GM23338 (cell line): ENCODE data around the gene HHATL. TPM values are rescaled to one million over a fixed set of nuclear protein-coding genes. Genes with fewer than 3 reads are reported as not detected.
A peak's percentile ranks its signal among the peaks of the same experiment; 100 is the strongest.

Experiments
- ATAC-seq: fragments of 200-7000 bp; cut with Tn5 transposase; 3 replicates; pipeline ENCODE4 v1.9.1; 2020
- DNase-seq: peaks from one replicate; pipeline ENCODE4 v3.0.0-alpha.2; 2015; ENCODE audit warnings: low spot score
- H2AFZ ChIP-seq: fragments of 200-600 bp; sonication (generic); 2 replicates; pipeline ENCODE4 v1.8.0; 2016; ENCODE audit warnings: antibody characterized with exemption, mild to moderate bottlenecking, moderate library complexity
- H3F3A ChIP-seq: fragments of 200-600 bp; sonication (generic); replicated peaks from 2 replicates; pipeline ENCODE4 v1.8.0; 2017; ENCODE audit warnings: antibody characterized with exemption, mixed run types, low read depth
- H3K27ac ChIP-seq: fragments of 200-600 bp; sonication (generic); 2 replicates; pipeline ENCODE4 v1.6.1; 2016; ENCODE audit warnings: low read depth
- H3K27me3 ChIP-seq: fragments of 200-600 bp; sonication (generic); 2 replicates; pipeline ENCODE4 v1.8.0; 2016; ENCODE audit warnings: mild to moderate bottlenecking, mixed run types, moderate library complexity; ENCODE audit not compliant: insufficient read depth
- H3K36me3 ChIP-seq: fragments of 200-600 bp; sonication (generic); 2 replicates; pipeline ENCODE4 v1.8.0; 2016; ENCODE audit warnings: mild to moderate bottlenecking; ENCODE audit not compliant: insufficient read depth
- H3K4me1 ChIP-seq: fragments of 200-600 bp; sonication (generic); 2 replicates; pipeline ENCODE4 v1.8.0; 2016; ENCODE audit warnings: mild to moderate bottlenecking, moderate library complexity; ENCODE audit not compliant: insufficient read depth
- H3K4me2 ChIP-seq: fragments of 200-600 bp; sonication (generic); 2 replicates; pipeline ENCODE4 v1.7.1; 2017; ENCODE audit warnings: mixed run types
- H3K4me3 ChIP-seq: fragments of 200-600 bp; sonication (generic); 2 replicates; pipeline ENCODE4 v1.6.1; 2016; ENCODE audit warnings: mixed run types
- H3K79me2 ChIP-seq: fragments of 200-600 bp; sonication (generic); replicated peaks from 2 replicates; pipeline ENCODE4 v1.8.0; 2017; ENCODE audit warnings: mild to moderate bottlenecking; ENCODE audit not compliant: insufficient read depth
- H3K9me2 ChIP-seq: fragments of 200-600 bp; sonication (generic); 2 replicates; pipeline ENCODE4 v1.8.0; 2017; ENCODE audit not compliant: insufficient read depth
- H4K20me1 ChIP-seq: fragments of 200-600 bp; sonication (generic); replicated peaks from 2 replicates; pipeline ENCODE4 v1.8.0; 2017; ENCODE audit warnings: mild to moderate bottlenecking; ENCODE audit not compliant: insufficient read depth
- H3K27ac Mint-ChIP-seq: 2 replicates; pipeline ENCODE4 v1.8.0; 2020; ENCODE audit warnings: inconsistent platforms, mild to moderate bottlenecking, moderate library complexity, mixed read lengths
- H3K27me3 Mint-ChIP-seq: 3 replicates; pipeline ENCODE4 v1.8.0; 2022; ENCODE audit warnings: low read depth, mild to moderate bottlenecking, moderate library complexity, mixed read lengths, inconsistent platforms; ENCODE audit not compliant: insufficient read depth, poor library complexity
- H3K36me3 Mint-ChIP-seq: 3 replicates; pipeline ENCODE4 v1.8.0; 2021; ENCODE audit warnings: low read depth, mild to moderate bottlenecking, inconsistent platforms, moderate library complexity, mixed read lengths
- H3K4me1 Mint-ChIP-seq: 3 replicates; pipeline ENCODE4 v1.8.0; 2020; ENCODE audit warnings: mild to moderate bottlenecking, inconsistent platforms, mixed read lengths
- H3K4me3 Mint-ChIP-seq: 3 replicates; pipeline ENCODE4 v1.8.0; 2021; ENCODE audit warnings: moderate library complexity, mild to moderate bottlenecking, inconsistent platforms, mixed read lengths
- H3K9me3 Mint-ChIP-seq: 3 replicates; pipeline ENCODE4 v1.8.0; 2020; ENCODE audit warnings: moderate library complexity, mild to moderate bottlenecking, inconsistent platforms, mixed read lengths
- CREB1 ChIP-seq: fragments of 250-450 bp; sonication (Bioruptor Pico); IDR thresholded peaks from 2 replicates; pipeline ENCODE4 v1.5.0; 2020; ENCODE audit warnings: low read depth, mild to moderate bottlenecking, moderate library complexity
- EZH2 ChIP-seq: fragments of 200-600 bp; sonication (generic); IDR thresholded peaks from one replicate; pipeline ENCODE4 v1.8.0; 2017; ENCODE audit warnings: antibody characterized with exemption, mild to moderate bottlenecking, low read depth; ENCODE audit not compliant: unreplicated experiment
- EZH2phosphoT487 ChIP-seq: fragments of 200-600 bp; sonication (generic); IDR thresholded peaks from one replicate; pipeline ENCODE4 v1.8.1; 2018; ENCODE audit warnings: antibody characterized with exemption; ENCODE audit not compliant: unreplicated experiment
- POLR2AphosphoS5 ChIP-seq: IDR thresholded peaks from 2 replicates; pipeline ENCODE4 v1.6.1; 2016; ENCODE audit warnings: antibody characterized with exemption, low read depth
- STAT1 ChIP-seq: IDR thresholded peaks from one replicate; pipeline ENCODE4 v1.6.1; 2016; ENCODE audit warnings: antibody characterized with exemption; ENCODE audit not compliant: unreplicated experiment
- ZNF114 ChIP-seq: fragments of 250-450 bp; sonication (Bioruptor Pico); IDR thresholded peaks from 2 replicates; pipeline ENCODE4 v1.5.0; 2020; ENCODE audit warnings: mild to moderate bottlenecking, moderate library complexity
- polyA plus RNA-seq: library from polyadenylated mRNA; unstranded; fragments of >200 nt; fragmentation: Nextera tagmentation; extraction: Ambion mirVana; gene quantifications from 2 replicates; pipeline ENCODE4 v1.2.1, GENCODE V29; 2016
- total RNA-seq: library from RNA; depleted of rRNA; stranded (reverse); fragments of >200 nt; shearing (Covaris generic); gene quantifications from 2 replicates; pipeline ENCODE4 v1.2.3, GENCODE V29; 2014
- TF ChIP-seq, protein P1 (sequence below): IDR thresholded peaks from one replicate; pipeline ENCODE4 v1.6.1; 2018; ENCODE audit warnings: antibody characterized with exemption; ENCODE audit not compliant: unreplicated experiment
- TF ChIP-seq, protein P2 (sequence below), 2 experiments: fragments of 200-600 bp in 1 of 2; sonication (generic) in 1 of 2; conservative IDR thresholded peaks; 2 replicates each; pipeline versions ENCODE4 v1.5.1 to v1.6.1; 2016 to 2017; ENCODE audit warnings: antibody characterized with exemption in 2 of 2, low read depth in 2 of 2, mild to moderate bottlenecking in 2 of 2, moderate library complexity in 1 of 2
- TF ChIP-seq, protein P3 (sequence below): fragments of 250-450 bp; sonication (Bioruptor Pico); IDR thresholded peaks from 2 replicates; pipeline ENCODE4 v1.5.0; 2020; ENCODE audit warnings: mild to moderate bottlenecking, moderate library complexity

Gene HHATL
- total and polyA plus RNA-seq, 2 experiments from 2014 or later: not detected

DNA sequence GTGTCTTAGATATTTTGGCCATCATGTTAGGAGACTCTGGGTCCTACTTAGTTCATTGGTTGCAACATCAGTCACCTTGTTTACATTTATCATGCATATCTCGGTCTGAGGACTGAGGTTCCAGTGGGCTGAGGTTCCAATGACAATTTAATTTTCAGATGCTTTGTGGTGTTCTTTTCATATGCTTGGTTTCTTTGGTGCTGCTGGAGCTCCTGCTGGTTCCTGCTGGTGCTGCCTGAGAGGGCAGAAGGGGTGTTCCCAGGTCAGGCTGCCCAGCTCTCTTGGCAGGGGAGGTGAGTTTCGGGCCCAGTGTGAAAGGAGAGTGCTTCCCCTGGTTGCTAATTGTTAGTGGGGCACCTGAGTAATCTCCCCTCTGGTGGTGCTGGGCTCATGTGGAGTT lies 24.2 kb downstream of the HHATL start:
- peaks cover 8% of the 10 kb centered on the region; the same call in 1 of the 3 replicates for H3K9me3 Mint-ChIP-seq
- Histone ChIP-seq H2AFZ (no peak overlapping the region), H3K27me3 (no peaks in the 10 kb centered on the region), H3K9me2 (no peaks in the 10 kb centered on the region), H3K4me3 (no peak overlapping the region), H3F3A (no peaks in the 10 kb centered on the region), H3K36me3 (no peaks in the 10 kb centered on the region), H3K79me2 (no peaks in the 10 kb centered on the region), H4K20me1 (no peaks in the 10 kb centered on the region), H3K4me2 (no peak overlapping the region), H3K4me1 (no peaks in the 10 kb centered on the region), H3K27ac (no peak overlapping the region)
- DNase-seq: no peak
- peak; percentile 71 for ATAC-seq
- peaks cover 2% of the 10 kb centered on the region; the same call in 2 of the 3 replicates for H3K4me1 Mint-ChIP-seq
- no peak overlapping the region for H3K27ac Mint-ChIP-seq
- H3K4me3 Mint-ChIP-seq: no peak overlapping the region
- H3K36me3 Mint-ChIP-seq: no peaks in the 10 kb centered on the region
- no peaks in the 10 kb centered on the region for H3K27me3 Mint-ChIP-seq
- no peak for TF ChIP-seq EZH2phosphoT487
- TF ChIP-seq, protein P1, sequence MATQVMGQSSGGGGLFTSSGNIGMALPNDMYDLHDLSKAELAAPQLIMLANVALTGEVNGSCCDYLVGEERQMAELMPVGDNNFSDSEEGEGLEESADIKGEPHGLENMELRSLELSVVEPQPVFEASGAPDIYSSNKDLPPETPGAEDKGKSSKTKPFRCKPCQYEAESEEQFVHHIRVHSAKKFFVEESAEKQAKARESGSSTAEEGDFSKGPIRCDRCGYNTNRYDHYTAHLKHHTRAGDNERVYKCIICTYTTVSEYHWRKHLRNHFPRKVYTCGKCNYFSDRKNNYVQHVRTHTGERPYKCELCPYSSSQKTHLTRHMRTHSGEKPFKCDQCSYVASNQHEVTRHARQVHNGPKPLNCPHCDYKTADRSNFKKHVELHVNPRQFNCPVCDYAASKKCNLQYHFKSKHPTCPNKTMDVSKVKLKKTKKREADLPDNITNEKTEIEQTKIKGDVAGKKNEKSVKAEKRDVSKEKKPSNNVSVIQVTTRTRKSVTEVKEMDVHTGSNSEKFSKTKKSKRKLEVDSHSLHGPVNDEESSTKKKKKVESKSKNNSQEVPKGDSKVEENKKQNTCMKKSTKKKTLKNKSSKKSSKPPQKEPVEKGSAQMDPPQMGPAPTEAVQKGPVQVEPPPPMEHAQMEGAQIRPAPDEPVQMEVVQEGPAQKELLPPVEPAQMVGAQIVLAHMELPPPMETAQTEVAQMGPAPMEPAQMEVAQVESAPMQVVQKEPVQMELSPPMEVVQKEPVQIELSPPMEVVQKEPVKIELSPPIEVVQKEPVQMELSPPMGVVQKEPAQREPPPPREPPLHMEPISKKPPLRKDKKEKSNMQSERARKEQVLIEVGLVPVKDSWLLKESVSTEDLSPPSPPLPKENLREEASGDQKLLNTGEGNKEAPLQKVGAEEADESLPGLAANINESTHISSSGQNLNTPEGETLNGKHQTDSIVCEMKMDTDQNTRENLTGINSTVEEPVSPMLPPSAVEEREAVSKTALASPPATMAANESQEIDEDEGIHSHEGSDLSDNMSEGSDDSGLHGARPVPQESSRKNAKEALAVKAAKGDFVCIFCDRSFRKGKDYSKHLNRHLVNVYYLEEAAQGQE: no peak
- no peak for TF ChIP-seq CREB1
- TF ChIP-seq POLR2AphosphoS5: no peak
- TF ChIP-seq, protein P2, sequence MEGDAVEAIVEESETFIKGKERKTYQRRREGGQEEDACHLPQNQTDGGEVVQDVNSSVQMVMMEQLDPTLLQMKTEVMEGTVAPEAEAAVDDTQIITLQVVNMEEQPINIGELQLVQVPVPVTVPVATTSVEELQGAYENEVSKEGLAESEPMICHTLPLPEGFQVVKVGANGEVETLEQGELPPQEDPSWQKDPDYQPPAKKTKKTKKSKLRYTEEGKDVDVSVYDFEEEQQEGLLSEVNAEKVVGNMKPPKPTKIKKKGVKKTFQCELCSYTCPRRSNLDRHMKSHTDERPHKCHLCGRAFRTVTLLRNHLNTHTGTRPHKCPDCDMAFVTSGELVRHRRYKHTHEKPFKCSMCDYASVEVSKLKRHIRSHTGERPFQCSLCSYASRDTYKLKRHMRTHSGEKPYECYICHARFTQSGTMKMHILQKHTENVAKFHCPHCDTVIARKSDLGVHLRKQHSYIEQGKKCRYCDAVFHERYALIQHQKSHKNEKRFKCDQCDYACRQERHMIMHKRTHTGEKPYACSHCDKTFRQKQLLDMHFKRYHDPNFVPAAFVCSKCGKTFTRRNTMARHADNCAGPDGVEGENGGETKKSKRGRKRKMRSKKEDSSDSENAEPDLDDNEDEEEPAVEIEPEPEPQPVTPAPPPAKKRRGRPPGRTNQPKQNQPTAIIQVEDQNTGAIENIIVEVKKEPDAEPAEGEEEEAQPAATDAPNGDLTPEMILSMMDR (conservative IDR thresholded peaks at IDR 0.05; ENCODE audit: low read depth in 2 of 2): no peak
- TF ChIP-seq ZNF114 (CRISPR knock-in tag): no peak
- TF ChIP-seq, protein P3, sequence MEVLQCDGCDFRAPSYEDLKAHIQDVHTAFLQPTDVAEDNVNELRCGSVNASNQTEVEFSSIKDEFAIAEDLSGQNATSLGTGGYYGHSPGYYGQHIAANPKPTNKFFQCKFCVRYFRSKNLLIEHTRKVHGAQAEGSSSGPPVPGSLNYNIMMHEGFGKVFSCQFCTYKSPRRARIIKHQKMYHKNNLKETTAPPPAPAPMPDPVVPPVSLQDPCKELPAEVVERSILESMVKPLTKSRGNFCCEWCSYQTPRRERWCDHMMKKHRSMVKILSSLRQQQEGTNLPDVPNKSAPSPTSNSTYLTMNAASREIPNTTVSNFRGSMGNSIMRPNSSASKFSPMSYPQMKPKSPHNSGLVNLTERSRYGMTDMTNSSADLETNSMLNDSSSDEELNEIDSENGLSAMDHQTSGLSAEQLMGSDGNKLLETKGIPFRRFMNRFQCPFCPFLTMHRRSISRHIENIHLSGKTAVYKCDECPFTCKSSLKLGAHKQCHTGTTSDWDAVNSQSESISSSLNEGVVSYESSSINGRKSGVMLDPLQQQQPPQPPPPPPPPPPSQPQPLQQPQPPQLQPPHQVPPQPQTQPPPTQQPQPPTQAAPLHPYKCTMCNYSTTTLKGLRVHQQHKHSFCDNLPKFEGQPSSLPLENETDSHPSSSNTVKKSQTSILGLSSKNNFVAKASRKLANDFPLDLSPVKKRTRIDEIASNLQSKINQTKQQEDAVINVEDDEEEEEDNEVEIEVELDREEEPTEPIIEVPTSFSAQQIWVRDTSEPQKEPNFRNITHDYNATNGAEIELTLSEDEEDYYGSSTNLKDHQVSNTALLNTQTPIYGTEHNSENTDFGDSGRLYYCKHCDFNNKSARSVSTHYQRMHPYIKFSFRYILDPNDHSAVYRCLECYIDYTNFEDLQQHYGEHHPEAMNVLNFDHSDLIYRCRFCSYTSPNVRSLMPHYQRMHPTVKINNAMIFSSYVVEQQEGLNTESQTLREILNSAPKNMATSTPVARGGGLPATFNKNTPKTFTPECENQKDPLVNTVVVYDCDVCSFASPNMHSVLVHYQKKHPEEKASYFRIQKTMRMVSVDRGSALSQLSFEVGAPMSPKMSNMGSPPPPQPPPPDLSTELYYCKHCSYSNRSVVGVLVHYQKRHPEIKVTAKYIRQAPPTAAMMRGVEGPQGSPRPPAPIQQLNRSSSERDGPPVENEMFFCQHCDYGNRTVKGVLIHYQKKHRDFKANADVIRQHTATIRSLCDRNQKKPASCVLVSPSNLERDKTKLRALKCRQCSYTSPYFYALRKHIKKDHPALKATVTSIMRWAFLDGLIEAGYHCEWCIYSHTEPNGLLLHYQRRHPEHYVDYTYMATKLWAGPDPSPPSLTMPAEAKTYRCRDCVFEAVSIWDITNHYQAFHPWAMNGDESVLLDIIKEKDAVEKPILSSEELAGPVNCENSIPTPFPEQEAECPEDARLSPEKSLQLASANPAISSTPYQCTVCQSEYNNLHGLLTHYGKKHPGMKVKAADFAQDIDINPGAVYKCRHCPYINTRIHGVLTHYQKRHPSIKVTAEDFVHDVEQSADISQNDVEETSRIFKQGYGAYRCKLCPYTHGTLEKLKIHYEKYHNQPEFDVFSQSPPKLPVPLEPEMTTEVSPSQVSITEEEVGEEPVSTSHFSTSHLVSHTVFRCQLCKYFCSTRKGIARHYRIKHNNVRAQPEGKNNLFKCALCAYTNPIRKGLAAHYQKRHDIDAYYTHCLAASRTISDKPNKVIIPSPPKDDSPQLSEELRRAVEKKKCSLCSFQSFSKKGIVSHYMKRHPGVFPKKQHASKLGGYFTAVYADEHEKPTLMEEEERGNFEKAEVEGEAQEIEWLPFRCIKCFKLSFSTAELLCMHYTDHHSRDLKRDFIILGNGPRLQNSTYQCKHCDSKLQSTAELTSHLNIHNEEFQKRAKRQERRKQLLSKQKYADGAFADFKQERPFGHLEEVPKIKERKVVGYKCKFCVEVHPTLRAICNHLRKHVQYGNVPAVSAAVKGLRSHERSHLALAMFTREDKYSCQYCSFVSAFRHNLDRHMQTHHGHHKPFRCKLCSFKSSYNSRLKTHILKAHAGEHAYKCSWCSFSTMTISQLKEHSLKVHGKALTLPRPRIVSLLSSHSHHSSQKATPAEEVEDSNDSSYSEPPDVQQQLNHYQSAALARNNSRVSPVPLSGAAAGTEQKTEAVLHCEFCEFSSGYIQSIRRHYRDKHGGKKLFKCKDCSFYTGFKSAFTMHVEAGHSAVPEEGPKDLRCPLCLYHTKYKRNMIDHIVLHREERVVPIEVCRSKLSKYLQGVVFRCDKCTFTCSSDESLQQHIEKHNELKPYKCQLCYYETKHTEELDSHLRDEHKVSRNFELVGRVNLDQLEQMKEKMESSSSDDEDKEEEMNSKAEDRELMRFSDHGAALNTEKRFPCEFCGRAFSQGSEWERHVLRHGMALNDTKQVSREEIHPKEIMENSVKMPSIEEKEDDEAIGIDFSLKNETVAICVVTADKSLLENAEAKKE (CRISPR knock-in tag): no peak
- no peak for TF ChIP-seq EZH2
- TF ChIP-seq STAT1: no peak
